HG03139 (cell line): ENCODE measurements around the gene OTX2.

Experiments used
- ATAC-seq: cut with Tn5 transposase; IDR thresholded peaks from one replicate; pipeline ENCODE4 v1.9.1; 2021; ENCODE audit not compliant: unreplicated experiment

The OTX2 gene

DNA sequence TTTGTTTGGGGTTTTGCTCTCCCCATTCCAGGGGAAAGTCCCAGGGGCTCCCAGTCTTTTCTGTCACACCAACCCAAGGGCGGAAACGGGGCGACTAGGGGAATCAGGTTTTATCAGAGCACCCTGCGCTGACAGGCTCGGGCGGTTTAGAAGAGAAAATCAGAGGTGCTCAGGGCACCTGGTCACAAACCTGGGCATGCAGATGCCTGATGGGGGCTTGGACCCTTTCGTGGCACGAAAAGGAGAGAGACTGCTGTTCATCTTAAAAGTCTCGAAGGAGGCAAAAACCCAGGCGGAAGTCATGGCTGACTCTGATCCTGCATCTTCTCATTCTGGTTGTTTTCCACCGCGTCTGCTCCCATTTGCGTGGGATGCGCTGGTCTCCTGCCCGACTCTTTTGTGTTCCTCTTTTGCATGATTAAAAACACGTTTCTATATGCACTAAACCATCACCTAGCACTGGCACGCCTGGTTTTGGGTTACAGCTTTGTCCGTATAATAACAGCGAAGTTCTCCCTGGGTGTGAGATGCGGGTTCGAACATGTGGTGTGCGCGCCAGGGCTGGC lies 13.2 kb downstream of the OTX2 start:
- ATAC-seq: no peak

- no peak for ATAC-seq
Observed at GRCh38 chr14:56796259-56796658, 14.0 kb downstream of the OTX2 start.

- no peak for ATAC-seq
Observed at GRCh38 chr14:56795284-56795622, 15.0 kb downstream of the OTX2 start.

GRCh38 chr14:56794557-56795283 lies 15.6 kb downstream of the OTX2 start:
- ATAC-seq: no peak

DNA sequence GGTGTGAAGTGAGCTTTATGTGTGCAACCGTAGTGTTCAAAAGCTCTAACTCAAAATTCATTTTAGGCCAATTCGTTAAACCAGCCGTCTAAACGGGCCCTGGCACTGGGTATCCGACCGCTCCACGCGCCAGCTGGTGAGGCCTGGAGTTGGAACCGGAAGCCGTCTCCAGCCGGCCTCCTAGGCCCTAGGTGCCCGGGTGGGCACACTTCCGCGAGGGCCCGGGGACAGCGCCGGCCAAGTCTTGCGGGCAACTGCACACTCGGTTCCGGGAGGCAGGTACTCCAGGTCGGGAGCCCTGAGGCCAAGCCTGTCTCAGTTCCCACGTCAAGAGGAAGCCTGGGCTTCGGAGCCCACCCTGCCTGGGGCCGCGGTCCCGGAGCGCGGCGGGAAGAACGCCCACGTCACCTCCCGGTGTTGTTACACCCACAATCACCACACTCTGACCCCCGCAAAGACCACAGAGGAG lies 16.2 kb downstream of the OTX2 start:
- no peak for ATAC-seq

DNA sequence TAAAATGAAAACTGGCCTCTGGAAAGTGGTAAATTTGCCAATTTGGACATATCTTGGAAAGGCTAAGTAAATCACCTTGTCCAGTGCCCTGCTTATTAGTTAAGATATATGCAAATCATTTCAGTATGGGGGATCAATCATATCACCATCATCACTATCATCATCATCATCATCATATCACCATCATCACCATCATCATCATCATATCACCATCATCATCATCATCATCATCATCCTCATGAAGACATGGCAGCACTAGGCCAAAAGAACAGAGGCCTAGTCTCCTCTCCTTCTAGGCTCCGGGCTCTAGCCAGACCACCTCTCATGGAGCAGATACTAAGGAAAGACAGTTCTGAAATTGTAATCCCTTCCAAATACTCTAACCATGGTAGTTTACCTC lies 20.3 kb downstream of the OTX2 start:
- no peak for ATAC-seq

DNA sequence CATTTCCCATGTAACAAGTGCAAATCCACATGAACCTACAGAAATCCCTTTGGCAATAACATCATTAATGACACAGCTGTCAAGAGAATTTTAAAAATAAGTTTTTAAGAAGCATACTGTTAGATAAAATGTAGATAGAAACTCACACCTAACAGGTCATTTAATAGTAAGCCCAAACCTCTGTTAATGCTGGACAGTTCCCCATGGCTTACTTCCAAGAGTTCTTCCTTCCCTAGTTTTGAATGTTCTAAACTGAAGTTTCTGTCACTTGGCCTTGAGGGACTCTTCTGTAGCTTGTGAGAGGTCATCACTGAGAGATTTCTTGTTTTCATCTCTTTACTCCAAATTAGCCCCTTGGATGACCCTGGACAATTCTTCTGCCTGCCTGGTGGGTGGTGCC lies 22.7 kb downstream of the OTX2 start:
- ATAC-seq: no peak

DNA sequence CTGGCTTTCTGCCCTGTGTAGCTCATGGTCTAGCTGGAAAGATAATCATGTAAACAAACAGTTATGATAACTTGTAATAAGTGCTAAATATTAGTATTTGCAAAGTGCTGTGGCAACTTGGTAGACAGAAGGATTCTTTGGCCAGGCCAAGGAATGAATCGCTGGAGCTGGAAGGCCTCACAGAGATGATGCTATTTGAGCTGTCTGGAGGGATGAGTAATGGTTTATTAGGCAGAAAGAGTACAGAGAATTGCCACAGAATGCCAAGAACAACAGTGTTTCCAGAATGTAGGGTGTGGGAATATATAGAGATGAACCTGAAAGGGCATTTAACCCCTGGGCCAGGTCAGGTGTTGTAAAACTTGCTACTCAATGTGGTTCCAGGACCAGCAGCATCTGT lies 27.6 kb downstream of the OTX2 start:
- ATAC-seq: no peak

DNA sequence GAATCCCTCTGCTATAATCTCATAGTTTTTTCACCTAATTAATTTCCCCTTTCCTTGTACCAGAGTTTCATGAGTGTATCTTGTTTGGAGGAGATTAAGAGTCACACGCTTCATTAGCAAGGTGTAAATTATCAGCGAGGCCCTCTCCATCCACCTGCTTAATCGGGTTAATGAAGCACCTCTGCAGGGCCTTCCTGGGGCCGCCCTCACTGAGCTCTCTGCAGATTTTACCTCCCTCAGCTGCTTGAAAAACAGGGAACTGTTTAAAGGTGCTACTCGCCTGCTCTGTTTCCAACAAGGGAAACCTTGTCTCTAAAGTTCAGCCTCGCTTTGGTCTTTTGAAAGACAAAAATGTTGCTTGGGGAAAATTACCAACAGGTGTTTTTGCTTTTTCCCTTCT lies 35.8 kb downstream of the OTX2 start:
- no peak for ATAC-seq

DNA sequence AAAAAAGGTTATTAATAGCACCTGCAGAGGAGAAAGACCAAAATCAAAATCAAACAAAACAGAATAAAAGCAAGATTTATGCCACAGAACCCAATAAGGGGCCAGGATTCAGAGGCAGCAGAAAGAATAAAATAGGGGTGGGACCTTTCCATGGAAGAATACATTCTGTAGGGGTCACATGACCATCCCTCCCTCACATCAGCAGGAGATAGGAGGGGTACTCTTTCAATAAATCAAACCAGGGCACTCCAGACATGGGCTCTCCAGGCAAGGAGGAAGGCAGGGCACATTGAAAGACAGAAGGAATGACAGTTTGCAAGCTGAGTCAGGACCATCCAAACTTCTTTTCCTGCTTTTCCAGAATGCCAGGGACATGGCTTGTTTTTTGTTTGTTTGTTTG lies 39.8 kb downstream of the OTX2 start:
- no peak for ATAC-seq

DNA sequence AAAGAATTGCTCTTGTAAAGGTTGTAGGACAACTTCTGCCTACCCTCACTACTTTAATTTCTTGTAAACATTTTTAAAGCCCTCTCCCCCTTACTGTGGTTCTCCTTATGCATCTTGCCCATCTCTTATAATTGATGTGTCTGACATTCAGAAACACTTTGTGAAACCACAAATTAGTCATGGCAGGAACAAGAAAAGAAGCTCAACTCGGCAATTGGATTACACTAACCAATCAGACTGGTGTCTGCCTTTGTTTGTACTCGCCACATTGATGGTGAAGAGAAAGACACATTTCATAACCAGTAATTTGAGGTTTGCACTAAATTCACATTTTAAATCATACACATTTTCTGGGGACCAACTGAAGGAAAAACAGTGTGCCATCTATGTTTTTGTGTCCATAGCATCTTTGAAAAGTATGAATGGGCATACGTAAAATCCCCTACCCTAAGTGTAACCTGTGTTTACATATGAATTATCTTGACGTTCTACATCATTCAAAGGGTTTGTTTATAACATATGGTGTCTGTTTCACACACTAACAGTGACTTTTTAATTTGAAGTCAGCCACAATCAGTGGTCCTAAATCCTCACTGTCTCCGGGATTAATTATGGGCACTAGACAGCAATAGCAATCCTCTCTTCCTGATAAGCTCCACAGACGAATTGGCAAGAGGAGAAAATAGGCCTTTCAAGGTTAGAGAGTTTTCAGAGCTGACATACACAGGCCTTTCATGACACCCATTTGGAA lies 49.9 kb downstream of the OTX2 start:
- no peak for ATAC-seq

- ATAC-seq: no peak
Observed at GRCh38 chr14:56759633-56760032, 50.6 kb downstream of the OTX2 start.

GRCh38 chr14:56759094-56759493 lies 51.2 kb downstream of the OTX2 start:
- no peak for ATAC-seq

DNA sequence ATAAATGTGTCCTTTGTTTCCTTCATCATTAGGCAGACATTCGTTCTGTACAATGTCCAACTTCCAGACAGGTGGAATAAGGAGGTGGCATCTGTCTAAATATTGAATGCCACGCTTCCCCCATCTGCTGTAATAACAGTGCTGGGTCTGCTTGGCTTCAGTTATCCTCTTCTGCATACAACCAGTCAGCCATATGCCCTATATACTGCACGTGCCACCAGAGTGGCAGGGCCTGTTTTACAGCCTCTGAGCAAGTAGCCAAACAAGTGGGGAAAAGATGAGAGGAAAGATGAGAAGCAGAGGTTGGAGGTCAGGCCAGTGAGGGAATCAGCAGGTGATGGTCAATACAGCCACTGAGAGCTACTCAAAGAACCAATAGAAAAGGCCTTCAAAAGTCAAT lies 55.4 kb downstream of the OTX2 start:
- no peak for ATAC-seq

GRCh38 chr14:56753396-56753795 lies 56.9 kb downstream of the OTX2 start:
- ATAC-seq: no peak

- ATAC-seq: no peak
Observed at GRCh38 chr14:56752428-56752827, 57.9 kb downstream of the OTX2 start.

DNA sequence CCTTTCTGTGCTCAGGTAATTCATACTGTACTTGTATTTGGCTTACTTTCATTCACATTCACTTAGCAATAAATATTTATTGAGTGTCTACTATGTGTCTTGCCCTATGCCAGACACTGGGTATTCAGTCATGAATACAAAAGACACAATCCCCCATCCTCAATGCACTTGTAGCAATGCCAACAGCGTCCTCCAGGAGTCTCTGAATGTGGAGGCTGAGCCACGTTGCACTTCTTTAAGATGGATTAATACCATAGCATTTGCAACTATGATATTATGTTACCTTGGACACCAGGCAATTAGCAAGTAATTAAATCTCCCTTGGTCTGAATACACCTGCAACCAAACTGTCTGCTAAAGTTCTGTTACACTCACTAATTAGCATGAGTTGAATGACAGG lies 58.8 kb downstream of the OTX2 start:
- no peak for ATAC-seq
